Muscle of leg (tissue), 11 donors: Measurements from ENCODE around the gene SGMS1. TPM values are rescaled to one million over a fixed set of nuclear protein-coding genes. Genes with fewer than 3 reads are reported as not detected.
A peak's percentile ranks its signal among the peaks of the same experiment; 100 is the strongest.
"Not testable (repeated sequence)": the region's sequence is repeated elsewhere in the genome, so short reads cannot be mapped to it uniquely, and the experiment has no call there.

Experiments
- DNase-seq: peaks from one replicate; pipeline ENCODE4 v3.0.0; 2013
- H3K27ac ChIP-seq: one replicate; pipeline ENCODE4 v1.5.1; 2013; ENCODE audit warnings: mild to moderate bottlenecking, low read length, control low read depth
- H3K27me3 ChIP-seq: one replicate; pipeline ENCODE4 v1.6.1; 2013; ENCODE audit warnings: low read length; ENCODE audit not compliant: control insufficient read depth, insufficient read depth
- H3K36me3 ChIP-seq: one replicate; pipeline ENCODE4 v1.6.1; 2013; ENCODE audit warnings: low read length; ENCODE audit not compliant: control insufficient read depth, insufficient read depth
- H3K4me1 ChIP-seq: one replicate; pipeline ENCODE4 v1.6.1; 2013; ENCODE audit warnings: low read length; ENCODE audit not compliant: control insufficient read depth, insufficient read depth
- H3K4me3 ChIP-seq: one replicate; pipeline ENCODE4 v1.5.1; 2013; ENCODE audit warnings: low read length, control low read depth
- H3K9me3 ChIP-seq: replicated peaks from 2 replicates; pipeline ENCODE4 v1.6.1; 2013; ENCODE audit warnings: low read depth, low read length; ENCODE audit not compliant: control insufficient read depth
- WGBS: methylation state at CpG from one replicate; pipeline ENCODE4 v1.1.5; 2013; ENCODE audit warnings: missing lambda C conversion rate; ENCODE audit not compliant: insufficient coverage; 5-methylcytosine and 5-hydroxymethylcytosine counted together
- polyA plus RNA-seq, 8 donors: library from polyadenylated mRNA; unstranded; fragments of 120-200 nt; gene quantifications; one replicate each; pipeline versions ENCODE4 v1.2.1 to v1.2.3, GENCODE V29; 2013; ENCODE audit warnings: inconsistent platforms in 1 of 8, low replicate concordance in 1 of 8; ENCODE audit not compliant: insufficient read length in 8 of 8, insufficient read depth in 1 of 8
- total RNA-seq: library from RNA; stranded (reverse); fragments of 120-200 nt; gene quantifications from one replicate; pipeline ENCODE4 v1.2.4, GENCODE V29; 2013

SGMS1 gene
- total and polyA plus RNA-seq, 9 donors: 18.2 to 30.5 (median 23.0) TPM

DNA sequence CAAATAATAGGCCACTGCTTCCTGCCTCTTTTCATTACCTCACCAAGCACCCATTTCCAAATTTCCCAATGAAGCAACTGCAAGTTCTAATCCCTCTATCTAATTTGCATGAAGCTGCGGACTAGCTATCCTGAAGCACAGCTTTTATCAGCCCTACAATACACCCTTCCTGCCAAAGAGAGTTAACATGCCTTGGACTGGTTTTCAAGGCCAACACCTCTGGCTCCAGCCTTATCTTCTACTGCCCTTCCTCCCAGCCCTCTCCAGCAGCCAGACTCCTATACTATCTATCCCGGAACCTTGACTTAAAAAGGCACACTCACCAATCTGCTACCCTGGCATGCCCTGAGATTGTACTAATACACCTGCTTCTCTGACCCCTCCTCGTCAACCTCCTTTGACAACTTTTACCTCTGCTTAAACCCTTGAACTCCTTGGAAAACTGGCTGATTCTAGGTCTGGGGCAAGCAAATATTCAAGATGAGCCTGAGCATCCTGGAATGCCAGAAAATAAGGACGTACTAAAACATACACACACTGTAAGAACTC is 73.4 kb downstream of the SGMS1 start:
- Histone ChIP-seq H3K27me3 (no peaks in the 10 kb centered on the region), H3K36me3 (no peaks in the 10 kb centered on the region), H3K4me3 (no peak overlapping the region), H3K4me1 (peaks cover 5% of the 10 kb centered on the region), H3K9me3 (no peaks in the 10 kb centered on the region), H3K27ac (no peak overlapping the region)
- WGBS: 85% methylated on average over 3 of the region's 4 CpGs
- no peak for DNase-seq

GRCh38 chr10:50549186-50549585 is 74.6 kb downstream of the SGMS1 start:
- H3K27ac ChIP-seq, H3K9me3 ChIP-seq, H3K4me1 ChIP-seq, H3K36me3 ChIP-seq, H3K4me3 ChIP-seq, DNase-seq, H3K27me3 ChIP-seq: not testable (repeated sequence)
- no CpG with 5 or more reads among the region's 3 CpGs for WGBS

- no CpG with 5 or more reads among the region's 1 CpG for WGBS
- H3K36me3 ChIP-seq, H3K27me3 ChIP-seq, H3K27ac ChIP-seq, DNase-seq, H3K9me3 ChIP-seq, H3K4me3 ChIP-seq, H3K4me1 ChIP-seq: not testable (repeated sequence)
These were observed 75.3 kb downstream of the SGMS1 start for GRCh38 chr10:50548481-50548880.

GRCh38 chr10:50546287-50546686 is 77.5 kb downstream of the SGMS1 start:
- H3K36me3 ChIP-seq, H3K27ac ChIP-seq, H3K9me3 ChIP-seq, DNase-seq, H3K27me3 ChIP-seq, H3K4me1 ChIP-seq, H3K4me3 ChIP-seq: not testable (repeated sequence)
- no CpG with 5 or more reads among the region's 1 CpG for WGBS

DNA sequence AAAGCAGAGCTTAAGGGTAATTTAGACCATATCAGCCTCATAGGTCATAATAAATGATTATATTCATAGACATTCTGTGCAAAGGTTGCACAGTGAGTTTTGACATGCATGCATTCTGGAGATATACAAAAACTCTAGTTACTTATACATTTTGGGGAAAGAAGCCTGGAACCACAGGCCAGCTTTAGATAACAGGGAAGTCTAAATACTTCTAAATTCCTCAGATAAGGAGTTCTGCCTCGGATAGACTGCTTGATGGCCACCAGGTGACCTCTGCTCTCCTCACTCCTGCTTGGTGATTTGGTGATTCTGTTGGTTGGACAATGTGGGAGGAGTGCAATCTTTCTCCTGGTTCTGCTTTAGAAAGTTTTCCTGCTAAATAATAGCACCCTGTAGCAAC is 77.9 kb downstream of the SGMS1 start:
- no peak overlapping the region for H3K27ac ChIP-seq
- no peaks in the 10 kb centered on the region for H3K36me3 ChIP-seq
- no peak for DNase-seq
- H3K9me3 ChIP-seq: no peaks in the 10 kb centered on the region
- 60% methylated on average over 1 of the region's 1 CpG for WGBS
- no peaks in the 10 kb centered on the region for H3K4me1 ChIP-seq
- no peak overlapping the region for H3K4me3 ChIP-seq
- H3K27me3 ChIP-seq: no peaks in the 10 kb centered on the region

- WGBS: 67% methylated on average over 1 of the region's 6 CpGs
- no peaks in the 10 kb centered on the region for H3K4me1 ChIP-seq
- H3K9me3 ChIP-seq: no peaks in the 10 kb centered on the region
- no peaks in the 10 kb centered on the region for H3K36me3 ChIP-seq
- no peaks in the 10 kb centered on the region for H3K27me3 ChIP-seq
- no peak overlapping the region for H3K27ac ChIP-seq
- no peak overlapping the region for H3K4me3 ChIP-seq
- no peak for DNase-seq
These were observed 78.8 kb downstream of the SGMS1 start for GRCh38 chr10:50544857-50545429.

- Histone ChIP-seq H3K27me3 (no peaks in the 10 kb centered on the region), H3K36me3 (no peaks in the 10 kb centered on the region), H3K4me3 (no peak overlapping the region), H3K9me3 (no peaks in the 10 kb centered on the region), H3K27ac (no peak overlapping the region), H3K4me1 (no peaks in the 10 kb centered on the region)
- no CpG with 5 or more reads among the region's 3 CpGs for WGBS
- no peak for DNase-seq
These were observed 79.5 kb downstream of the SGMS1 start for GRCh38 chr10:50544095-50544856.

- Histone ChIP-seq H3K9me3 (no peaks in the 10 kb centered on the region), H3K4me1 (no peaks in the 10 kb centered on the region), H3K4me3 (no peak overlapping the region), H3K27me3 (no peaks in the 10 kb centered on the region), H3K27ac (no peak overlapping the region), H3K36me3 (no peaks in the 10 kb centered on the region)
- peak; percentile 65 for DNase-seq
These were observed 80.9 kb downstream of the SGMS1 start for GRCh38 chr10:50542871-50543270.

- Histone ChIP-seq H3K4me1 (no peaks in the 10 kb centered on the region), H3K9me3 (no peaks in the 10 kb centered on the region), H3K27me3 (no peaks in the 10 kb centered on the region), H3K36me3 (no peaks in the 10 kb centered on the region), H3K4me3 (no peak overlapping the region), H3K27ac (no peak overlapping the region)
- WGBS: no CpG with 5 or more reads among the region's 4 CpGs
- DNase-seq: no peak
These were observed 81.8 kb downstream of the SGMS1 start for GRCh38 chr10:50541921-50542320.

GRCh38 chr10:50541317-50541716 is 82.4 kb downstream of the SGMS1 start:
- Histone ChIP-seq H3K4me3 (no peak overlapping the region), H3K27ac (no peak overlapping the region), H3K4me1 (no peaks in the 10 kb centered on the region), H3K27me3 (no peaks in the 10 kb centered on the region), H3K9me3 (no peaks in the 10 kb centered on the region), H3K36me3 (no peaks in the 10 kb centered on the region)
- no peak for DNase-seq
- 60% methylated on average over 2 of the region's 2 CpGs for WGBS
